Upper lobe of left lung (tissue), 4 donors: ENCODE measurements around the gene SLFN5.

Source experiments
- CTCF ChIP-seq, 6 experiments: fragments of 450-650 bp in 4 of 6; fragments of 200-600 bp in 2 of 6; sonication (generic) in 2 of 6; IDR thresholded peaks; one replicate each; pipeline ENCODE4 v1.5.1; 2016 to 2019; ENCODE audit warnings: antibody characterized with exemption in 6 of 6
- POLR2A ChIP-seq, 4 donors: fragments of 450-650 bp; IDR thresholded peaks; one replicate each; pipeline ENCODE4 v1.5.1; 2016 to 2017; ENCODE audit warnings: antibody characterized with exemption in 4 of 4, mild to moderate bottlenecking in 2 of 4

GRCh38 chr17:35313875-35314409 lies 71.1 kb downstream of the SLFN5 start:
- TF ChIP-seq CTCF (IDR thresholded peaks at IDR 0.05) (no peak), POLR2A (IDR thresholded peaks at IDR 0.05) (no peak)
